GM21528 (cell line): ENCODE measurements around the gene SH3BP4.

Experiments used
- ATAC-seq: cut with Tn5 transposase; IDR thresholded peaks from one replicate; pipeline ENCODE4 v1.9.1; 2021; ENCODE audit warnings: mild to moderate bottlenecking, moderate library complexity; ENCODE audit not compliant: unreplicated experiment, low FRiP score

Gene SH3BP4, protein sequence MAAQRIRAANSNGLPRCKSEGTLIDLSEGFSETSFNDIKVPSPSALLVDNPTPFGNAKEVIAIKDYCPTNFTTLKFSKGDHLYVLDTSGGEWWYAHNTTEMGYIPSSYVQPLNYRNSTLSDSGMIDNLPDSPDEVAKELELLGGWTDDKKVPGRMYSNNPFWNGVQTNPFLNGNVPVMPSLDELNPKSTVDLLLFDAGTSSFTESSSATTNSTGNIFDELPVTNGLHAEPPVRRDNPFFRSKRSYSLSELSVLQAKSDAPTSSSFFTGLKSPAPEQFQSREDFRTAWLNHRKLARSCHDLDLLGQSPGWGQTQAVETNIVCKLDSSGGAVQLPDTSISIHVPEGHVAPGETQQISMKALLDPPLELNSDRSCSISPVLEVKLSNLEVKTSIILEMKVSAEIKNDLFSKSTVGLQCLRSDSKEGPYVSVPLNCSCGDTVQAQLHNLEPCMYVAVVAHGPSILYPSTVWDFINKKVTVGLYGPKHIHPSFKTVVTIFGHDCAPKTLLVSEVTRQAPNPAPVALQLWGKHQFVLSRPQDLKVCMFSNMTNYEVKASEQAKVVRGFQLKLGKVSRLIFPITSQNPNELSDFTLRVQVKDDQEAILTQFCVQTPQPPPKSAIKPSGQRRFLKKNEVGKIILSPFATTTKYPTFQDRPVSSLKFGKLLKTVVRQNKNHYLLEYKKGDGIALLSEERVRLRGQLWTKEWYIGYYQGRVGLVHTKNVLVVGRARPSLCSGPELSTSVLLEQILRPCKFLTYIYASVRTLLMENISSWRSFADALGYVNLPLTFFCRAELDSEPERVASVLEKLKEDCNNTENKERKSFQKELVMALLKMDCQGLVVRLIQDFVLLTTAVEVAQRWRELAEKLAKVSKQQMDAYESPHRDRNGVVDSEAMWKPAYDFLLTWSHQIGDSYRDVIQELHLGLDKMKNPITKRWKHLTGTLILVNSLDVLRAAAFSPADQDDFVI

DNA sequence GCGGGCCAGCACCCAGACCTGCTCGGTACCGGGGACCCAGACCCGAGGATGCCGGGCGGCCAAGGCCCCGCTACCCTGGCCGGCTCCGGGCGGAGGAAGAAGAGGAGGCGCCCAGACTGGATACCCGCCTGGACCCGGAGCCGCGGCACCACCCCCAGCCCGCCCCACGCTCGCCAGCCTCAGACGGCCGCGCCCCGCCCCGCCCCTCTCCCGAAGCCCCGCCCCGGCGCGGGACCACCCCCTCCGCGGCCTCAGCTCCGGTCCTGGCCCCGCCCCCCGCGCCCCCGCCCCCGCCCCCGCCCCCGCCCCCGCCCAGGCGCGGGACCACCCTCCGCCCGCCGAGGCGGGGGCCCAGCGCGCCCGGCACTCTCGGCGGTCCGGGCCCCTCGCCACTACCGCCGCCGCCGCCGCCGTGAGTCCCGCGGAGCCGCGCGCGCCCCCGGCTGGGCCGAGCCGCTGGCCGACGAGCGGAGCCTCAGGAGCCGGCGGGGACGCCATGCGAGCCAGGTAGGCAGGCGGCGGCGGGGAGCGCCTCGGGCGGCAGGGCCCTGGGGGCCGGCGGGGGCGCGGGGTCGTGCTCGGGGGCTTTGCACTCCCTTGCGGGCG lies at the start of gene SH3BP4:
TSS of gene SH3BP4 (plus strand) at position 354 of the 606 bp plus-strand sequence. CDS start 82,986 bp downstream, outside the sequence.
- ATAC-seq: no peak

DNA sequence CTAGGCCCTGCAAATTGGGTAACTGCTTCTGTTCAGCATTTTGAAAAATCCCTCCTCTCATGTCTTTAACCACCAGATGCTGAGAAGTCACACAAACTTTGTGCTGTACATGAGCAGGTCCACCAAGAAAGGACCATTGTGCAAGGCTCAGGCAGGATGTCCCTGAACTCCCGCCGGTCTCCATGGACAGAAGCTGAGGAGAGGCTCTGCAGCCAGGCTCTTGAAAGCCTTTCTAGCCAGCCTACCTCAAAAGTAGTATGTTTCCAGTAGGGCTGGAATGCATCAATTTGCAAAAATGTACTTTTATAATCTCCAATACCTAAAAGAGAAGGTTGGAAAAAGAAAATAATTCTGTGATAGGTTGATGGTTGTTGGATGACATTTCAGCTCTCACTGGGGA lies 47.0 kb upstream of the SH3BP4 start:
- ATAC-seq: no peak

DNA sequence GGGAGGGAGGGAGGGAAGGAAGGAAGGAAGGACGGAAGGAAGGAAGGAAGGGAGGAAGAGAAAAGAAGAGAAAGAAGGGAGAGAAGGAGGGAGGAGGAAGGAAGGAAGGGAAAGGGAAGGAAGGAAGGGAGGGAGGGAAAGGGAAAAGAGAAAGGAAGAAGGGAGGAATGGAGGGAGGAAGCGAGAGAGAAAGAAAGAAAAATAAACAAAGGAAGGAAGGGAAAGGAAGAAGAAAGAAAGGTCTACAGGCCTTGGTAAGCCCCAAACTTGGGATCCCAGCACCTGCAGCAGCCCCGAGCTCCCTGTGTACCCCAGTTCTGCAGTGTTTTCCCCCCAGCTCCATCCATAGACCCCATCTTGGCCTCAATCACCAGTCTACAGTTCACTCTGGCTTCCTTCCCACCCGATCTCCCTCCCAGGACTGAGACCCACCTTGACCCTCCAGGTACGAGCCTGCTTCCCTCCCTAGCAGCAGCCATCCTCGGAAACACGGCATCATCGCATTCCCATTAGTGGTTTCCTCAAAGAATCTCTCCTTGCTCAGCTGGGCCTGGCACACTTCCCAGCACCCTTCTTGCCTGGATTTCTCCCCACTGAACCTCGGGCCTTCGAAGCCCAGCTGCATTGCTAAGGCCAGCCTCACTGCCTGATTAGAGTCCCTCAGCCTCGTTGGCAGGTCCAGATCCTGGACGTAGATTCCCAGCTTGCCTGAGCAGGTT lies 46.1 kb upstream of the SH3BP4 start:
- no peak for ATAC-seq

DNA sequence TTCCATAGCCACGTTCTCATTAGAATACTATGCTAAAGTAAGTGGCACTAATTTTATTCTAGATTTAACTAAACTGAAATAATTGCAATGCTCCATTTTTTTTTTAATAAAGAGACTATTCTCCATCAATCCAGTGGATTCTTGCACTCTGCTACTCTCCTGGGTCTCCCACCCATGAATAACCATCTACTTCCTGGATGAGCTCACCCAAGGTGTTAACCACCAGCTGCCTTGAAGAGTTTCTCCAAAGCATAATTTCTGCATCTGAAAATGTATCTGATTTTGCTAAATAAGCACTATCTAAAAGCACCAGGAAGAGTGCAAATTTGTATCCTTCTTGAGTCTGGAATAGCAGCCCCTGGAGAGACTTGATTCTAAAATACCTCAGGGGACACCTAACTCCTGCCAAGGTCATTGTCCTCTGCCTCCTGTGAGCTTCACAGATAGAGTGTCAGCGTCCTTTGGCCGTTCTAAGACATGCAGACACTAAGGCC lies 41.6 kb upstream of the SH3BP4 start:
- no peak for ATAC-seq

DNA sequence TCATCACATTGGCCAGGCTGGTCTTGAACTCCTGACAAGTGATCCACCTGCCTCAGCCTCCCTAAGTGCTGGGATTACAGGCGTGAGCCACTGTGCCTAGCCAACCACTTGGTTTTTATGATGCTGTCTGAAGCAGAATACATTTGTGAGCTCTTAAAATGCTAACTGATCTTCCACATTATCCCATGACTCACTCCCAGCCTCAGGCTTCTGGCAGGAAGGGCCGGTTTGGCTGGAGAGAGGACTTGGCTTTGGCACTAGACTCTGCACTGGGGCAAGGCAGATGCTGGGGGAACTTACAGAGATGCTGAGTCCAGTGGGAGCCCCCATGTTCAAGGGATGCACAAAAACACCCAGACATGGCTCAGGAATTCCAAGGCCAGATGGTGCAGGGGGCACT lies 40.5 kb upstream of the SH3BP4 start:
- no peak for ATAC-seq

DNA sequence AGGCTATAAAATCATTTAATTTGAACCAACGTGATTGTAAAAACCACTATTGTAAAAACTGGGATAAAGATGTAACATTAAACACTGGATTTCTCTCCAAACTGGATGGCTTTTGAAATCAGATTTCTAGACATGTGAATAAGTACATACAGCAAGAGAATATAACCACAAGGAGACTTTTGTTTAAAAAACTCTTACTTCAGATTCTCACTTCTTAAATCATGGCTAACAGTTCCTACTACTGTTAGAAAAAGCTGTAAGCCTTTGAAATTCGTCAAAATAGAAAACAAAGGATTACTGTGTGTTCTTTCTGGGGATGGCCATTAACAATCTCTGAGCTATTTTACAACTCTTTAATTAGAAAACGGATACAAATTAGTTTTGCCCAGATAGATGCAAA lies 39.4 kb upstream of the SH3BP4 start:
- no peak for ATAC-seq

DNA sequence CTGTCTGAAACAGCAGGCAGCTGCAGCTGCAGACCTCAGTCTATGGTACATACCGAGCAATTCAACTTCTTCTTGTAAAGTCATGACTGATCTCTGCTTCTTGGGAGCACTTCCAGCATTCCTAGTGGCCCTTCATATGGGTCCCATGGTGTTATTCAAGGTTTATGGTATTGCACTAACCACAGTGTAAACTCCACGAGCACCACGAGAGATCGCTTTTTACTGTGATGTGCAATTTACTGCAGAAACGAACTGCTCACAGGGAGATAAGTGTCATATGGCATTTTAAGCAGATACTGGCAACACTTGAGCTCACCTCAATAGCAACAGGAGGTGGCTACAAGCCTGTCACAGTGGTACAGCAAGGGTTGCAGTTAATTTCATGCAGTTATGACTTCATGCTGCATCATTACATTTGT lies 38.6 kb upstream of the SH3BP4 start:
- ATAC-seq: no peak

DNA sequence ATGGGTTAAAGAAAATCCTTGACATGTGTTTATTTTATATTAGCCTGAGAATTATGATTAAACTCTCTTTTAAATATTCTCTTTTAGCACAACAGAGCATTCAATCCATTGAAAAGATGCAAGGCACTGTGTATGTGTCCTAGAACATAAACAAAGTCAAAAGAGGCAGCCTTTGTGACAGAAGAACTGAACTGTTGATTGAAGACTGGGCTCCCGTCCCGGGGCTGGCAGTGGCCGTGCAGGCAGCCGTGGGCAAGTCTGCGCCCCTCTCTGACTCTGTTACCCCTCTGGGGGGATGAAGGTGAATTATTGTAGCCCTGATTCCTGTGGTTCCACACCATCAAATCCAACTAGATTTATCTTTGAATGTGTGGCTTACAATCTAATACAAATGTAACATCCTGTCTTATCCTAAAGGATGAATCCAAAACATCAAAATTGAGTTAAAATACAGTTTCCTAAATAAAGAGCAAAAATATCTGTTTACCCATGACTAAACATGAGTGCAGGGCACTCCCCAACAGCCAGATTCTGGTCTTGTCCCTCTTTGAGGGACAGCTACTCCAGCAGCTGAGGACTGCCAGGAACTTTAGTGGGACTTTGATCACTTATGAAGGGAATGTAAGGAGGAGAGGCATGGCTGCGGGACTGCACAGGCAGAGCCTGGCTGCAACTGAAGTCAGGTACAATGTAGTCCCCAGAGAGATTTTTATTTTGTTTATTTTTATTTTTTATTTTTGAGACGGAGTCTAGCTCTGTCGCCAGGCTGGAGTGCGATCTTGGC lies 37.3 kb upstream of the SH3BP4 start:
- ATAC-seq: no peak

DNA sequence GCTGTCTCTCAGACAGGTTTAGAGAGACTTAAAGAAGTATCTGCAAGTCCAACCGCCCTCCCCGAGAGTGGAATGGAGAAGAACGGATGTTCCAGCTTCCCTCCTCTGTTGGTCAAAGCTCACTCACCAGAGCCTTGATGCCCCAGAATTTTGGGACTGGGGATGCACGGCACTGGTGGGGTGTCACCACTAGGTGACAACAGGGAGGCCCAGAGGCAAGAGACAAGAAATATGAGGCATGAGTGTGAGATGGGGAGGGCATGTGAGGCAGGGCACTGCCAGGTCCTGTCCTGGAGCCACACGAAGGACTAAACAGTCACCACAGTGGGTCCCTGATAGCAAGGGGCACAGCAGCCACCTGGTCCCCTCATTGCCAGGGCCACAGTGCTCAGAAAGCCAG lies 35.1 kb upstream of the SH3BP4 start:
- ATAC-seq: no peak

DNA sequence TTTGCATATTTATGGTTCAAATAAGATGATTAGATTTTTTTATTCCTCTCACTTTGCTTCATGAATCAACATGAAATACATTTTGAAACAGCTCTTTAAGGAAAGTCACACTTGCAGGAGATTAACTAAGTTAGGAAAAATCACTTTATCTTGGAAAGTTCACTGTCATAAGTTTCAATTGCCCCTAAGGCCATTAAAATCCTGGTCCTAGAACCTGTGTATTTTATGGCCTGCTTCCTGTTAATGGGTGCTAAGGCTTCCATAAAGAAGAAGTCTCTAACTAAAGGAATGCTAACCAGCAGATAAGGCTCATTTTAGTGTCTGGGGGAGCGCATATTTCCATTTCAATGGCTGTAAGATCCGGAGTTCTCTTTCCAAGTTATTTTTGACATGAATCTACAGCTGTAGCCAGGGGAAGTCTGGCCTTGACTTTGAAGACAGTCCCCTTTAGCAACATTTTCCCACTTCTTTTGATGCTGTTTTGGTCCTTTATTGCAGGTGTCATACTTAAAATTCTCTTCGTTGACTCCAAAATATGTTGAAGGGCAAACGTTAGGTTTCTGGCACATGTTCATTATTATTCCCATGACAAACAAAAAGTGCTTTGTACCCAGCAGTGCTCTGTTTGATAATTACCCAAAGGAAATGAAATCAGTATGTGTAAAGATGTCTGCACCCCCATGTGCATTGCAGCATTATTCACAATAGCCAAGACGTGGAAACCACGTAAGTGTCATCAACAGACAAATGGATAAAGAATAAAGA lies 34.4 kb upstream of the SH3BP4 start:
- no peak for ATAC-seq

DNA sequence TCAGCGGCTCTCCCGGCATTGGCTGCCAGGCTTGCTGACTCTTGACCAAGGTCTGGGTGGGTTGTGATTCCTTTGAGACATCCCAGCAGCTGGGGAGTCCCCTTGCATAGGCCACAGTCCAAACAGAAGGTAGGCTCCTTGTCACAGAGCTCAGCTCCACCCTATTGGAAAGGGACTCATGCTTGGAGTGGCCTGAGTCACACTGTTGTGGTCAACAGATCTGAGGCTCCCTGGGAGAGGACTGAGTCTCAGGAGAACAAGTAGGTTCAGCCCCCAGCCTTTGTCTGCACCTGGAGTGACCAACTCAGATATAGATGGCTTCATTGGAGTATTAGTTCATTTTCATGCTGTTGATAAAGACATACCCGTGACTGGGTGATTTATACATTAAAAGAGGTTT lies 32.1 kb upstream of the SH3BP4 start:
- no peak for ATAC-seq

DNA sequence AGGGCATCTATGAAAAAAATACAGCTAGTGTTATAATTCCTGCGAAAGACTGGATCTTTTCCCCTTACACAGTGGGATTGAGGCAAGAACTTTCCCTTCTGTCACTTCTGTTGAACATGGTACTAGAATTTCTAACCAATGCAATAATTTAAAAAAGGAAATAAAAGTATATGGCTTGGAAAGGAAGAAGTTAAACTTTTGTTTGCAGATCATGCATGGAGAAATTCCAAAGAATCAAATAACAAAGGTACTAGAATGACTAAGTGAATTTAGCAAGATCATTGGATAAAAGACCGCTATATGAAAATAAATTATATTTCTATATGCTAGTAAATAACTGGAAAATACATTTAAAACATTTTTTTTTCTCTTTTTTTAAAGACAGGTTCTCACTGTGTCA lies 31.0 kb upstream of the SH3BP4 start:
- ATAC-seq: no peak

DNA sequence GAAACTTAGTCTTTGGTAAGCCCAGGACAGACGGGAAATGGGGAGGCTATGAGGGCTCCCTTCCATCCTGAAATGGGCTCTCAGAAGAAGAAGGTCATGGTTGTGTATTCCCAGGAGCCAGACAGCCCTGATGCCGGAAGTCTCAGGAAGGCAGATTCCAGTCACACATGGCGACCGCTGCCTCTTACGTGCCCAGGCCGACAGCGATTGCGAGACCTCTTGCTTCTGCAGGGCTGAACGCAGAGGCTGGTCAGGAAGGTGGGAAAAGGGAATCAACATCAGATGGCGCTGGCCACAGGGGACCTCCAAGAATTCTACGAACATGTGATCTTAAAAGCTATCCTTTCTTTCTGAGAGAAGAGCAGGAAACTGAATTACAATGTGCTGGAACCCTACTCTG lies 22.8 kb upstream of the SH3BP4 start:
- ATAC-seq: no peak

DNA sequence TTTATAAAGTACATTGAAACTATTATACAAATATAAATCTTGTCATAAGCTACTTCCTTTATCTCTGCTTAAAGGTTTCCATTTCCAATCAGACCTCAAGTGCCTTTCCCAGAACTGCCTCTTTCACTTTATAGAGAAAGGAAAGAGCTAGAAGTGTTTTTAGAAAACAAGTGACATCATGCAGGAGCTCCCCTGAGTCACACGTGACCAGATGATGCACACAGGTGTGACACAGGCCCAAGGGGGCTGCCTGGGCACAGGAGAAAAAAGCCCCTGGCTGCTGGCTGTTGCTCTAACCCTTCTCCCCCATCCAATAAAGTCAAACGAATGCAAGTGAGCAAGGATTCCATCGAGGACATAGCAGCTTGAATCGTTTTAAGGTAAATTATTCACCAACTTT lies 21.4 kb upstream of the SH3BP4 start:
- no peak for ATAC-seq

DNA sequence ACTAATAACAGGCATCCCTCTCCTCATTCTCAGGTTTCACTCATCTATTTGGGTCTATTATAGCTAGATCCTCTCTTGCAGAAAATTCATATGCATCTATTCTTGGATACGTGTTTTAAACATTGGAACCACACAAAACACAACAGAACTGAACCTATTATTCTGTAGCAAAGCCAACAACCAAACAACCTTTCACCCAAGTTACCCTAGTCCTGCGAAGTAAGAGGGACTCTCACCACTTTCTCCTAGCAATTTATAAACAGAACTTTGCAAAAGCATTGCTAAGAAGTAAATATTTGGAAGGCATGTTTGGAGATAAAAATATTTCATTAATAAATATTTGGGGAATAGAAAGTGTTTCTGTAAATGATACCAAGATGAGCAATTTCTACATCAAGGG lies 20.4 kb upstream of the SH3BP4 start:
- ATAC-seq: no peak

DNA sequence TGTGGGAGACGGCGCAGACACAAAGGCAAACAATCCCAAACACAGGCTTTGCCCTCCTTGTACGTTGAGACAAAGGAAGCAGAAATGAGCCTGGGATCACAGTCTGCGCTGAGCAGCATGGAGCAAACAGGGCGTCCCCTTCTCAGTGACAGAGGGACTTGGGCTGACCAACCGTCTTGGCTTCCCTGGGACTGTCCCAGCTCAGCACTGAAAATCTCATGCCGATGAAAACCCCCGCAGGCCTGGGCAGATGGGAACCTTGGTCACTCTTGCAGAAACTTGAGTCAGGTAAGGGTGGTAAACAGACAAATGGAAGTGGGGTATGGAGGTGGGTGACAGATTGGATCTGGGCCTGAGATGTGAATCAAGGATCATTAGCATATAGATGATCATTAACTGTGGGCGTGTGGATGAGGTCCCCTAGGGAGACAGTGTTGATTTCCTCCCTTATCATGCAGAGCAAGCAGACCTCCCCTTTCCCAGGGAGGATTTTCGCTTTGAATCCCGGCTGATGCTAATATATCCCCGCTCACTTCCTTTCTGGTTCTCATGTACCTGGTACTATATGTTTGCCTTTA lies 19.1 kb upstream of the SH3BP4 start:
- ATAC-seq: no peak

DNA sequence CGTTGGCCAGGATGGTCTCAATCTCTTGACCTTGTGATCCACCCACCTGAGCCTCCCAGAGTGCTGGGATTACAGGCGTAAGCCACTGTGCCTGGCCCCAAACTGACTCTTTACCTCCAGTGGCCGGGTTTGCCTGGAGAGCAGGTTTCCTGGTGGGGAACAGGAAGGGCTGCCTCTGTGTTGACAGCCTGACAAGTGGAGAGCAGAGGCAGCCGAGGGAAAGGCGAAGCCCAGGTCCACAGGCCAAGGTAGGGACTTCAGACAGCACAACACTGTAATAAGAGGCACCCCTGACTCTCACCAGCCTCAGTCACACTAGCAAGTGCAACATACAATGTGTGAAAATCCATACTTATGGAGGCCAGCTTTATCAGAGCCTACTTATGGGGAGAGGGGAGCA lies 16.5 kb upstream of the SH3BP4 start:
- ATAC-seq: no peak

DNA sequence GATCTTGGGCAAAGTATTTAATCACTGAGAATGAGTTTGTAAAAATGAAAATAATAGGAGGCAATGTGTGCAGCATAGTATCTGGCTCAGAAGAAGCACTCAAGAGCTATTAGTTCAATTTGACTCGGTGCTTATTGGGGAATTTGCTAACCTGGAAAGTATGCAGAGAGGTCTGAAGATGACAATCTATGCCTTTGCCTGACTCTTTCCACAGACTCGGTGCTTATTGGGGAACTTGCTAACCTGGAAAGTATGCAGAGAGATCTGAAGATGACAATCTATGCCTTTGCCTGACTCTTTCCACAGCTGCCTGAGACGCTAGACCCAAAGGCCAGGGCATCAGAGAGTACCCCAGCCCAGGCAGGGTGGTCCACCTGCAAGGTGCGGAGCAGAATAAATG lies 12.2 kb upstream of the SH3BP4 start:
- ATAC-seq: no peak
